Endothelial cell (in vitro differentiated cells): ENCODE results near the gene DEFB132. TPM values are rescaled to one million over a fixed set of nuclear protein-coding genes. Genes with fewer than 3 reads are reported as not detected.

Experiments
- DNase-seq: peaks from one replicate; pipeline ENCODE4 v3.0.0; 2021; ENCODE audit warnings: low spot score
- H3K27ac Mint-ChIP-seq: one replicate; pipeline ENCODE4 v1.8.0; 2021; ENCODE audit warnings: mixed read lengths, inconsistent platforms; ENCODE audit not compliant: unreplicated experiment
- H3K27me3 Mint-ChIP-seq: one replicate; pipeline ENCODE4 v1.8.0; 2021; ENCODE audit warnings: mild to moderate bottlenecking, moderate library complexity, mixed read lengths, inconsistent platforms; ENCODE audit not compliant: unreplicated experiment
- H3K36me3 Mint-ChIP-seq: one replicate; pipeline ENCODE4 v1.8.0; 2021; ENCODE audit warnings: mild to moderate bottlenecking, low read depth, mixed read lengths, inconsistent platforms; ENCODE audit not compliant: unreplicated experiment
- H3K4me1 Mint-ChIP-seq: one replicate; pipeline ENCODE4 v1.8.0; 2021; ENCODE audit warnings: mild to moderate bottlenecking, mixed read lengths, inconsistent platforms; ENCODE audit not compliant: unreplicated experiment
- H3K4me3 Mint-ChIP-seq: one replicate; pipeline ENCODE4 v1.8.0; 2021; ENCODE audit warnings: mild to moderate bottlenecking, mixed read lengths, inconsistent platforms; ENCODE audit not compliant: unreplicated experiment
- H3K9me3 Mint-ChIP-seq: one replicate; pipeline ENCODE4 v1.8.0; 2021; ENCODE audit warnings: mixed read lengths, inconsistent platforms; ENCODE audit not compliant: unreplicated experiment
- CTCF ChIP-seq: fragments of 200-600 bp; sonication (generic); IDR thresholded peaks from one replicate; pipeline ENCODE4 v1.5.0; 2021; ENCODE audit warnings: antibody characterized with exemption; ENCODE audit not compliant: unreplicated experiment
- total RNA-seq: library from RNA; stranded (reverse); fragmentation: NEBNext Ultra II Directional; extraction: Animal tissue kit (Norgen Biotek cat#: 25700); gene quantifications from one replicate; pipeline ENCODE4 v1.2.1, GENCODE V29; 2021; ENCODE audit not compliant: unreplicated experiment

Gene DEFB132
- total RNA-seq, 1 donor from 2014 or later: not detected

GRCh38 chr20:277496-277781 is 19.9 kb downstream of the DEFB132 start:
- DNase-seq: no peak
- peaks cover 3% of the 10 kb centered on the region for H3K27me3 Mint-ChIP-seq
- no peak overlapping the region for H3K27ac Mint-ChIP-seq
- TF ChIP-seq CTCF: no peak
- H3K4me1 Mint-ChIP-seq: no peaks in the 10 kb centered on the region
- no peaks in the 10 kb centered on the region for H3K9me3 Mint-ChIP-seq
- H3K36me3 Mint-ChIP-seq: peaks cover 43% of the 10 kb centered on the region
- peak overlapping the region; percentile 65 for H3K4me3 Mint-ChIP-seq

- peak overlapping the region; percentile 69 for H3K4me3 Mint-ChIP-seq
- no peaks in the 10 kb centered on the region for H3K9me3 Mint-ChIP-seq
- no peaks in the 10 kb centered on the region for H3K4me1 Mint-ChIP-seq
- no peak for TF ChIP-seq CTCF
- H3K27me3 Mint-ChIP-seq: peaks cover 1% of the 10 kb centered on the region
- no peak overlapping the region for H3K27ac Mint-ChIP-seq
- peaks cover 43% of the 10 kb centered on the region for H3K36me3 Mint-ChIP-seq
- no peak for DNase-seq
These were observed 20.7 kb downstream of the DEFB132 start for GRCh38 chr20:278181-278580.

- peaks cover 43% of the 10 kb centered on the region for H3K36me3 Mint-ChIP-seq
- peak; percentile 52 for DNase-seq
- no peak overlapping the region for H3K27ac Mint-ChIP-seq
- H3K4me1 Mint-ChIP-seq: no peaks in the 10 kb centered on the region
- H3K4me3 Mint-ChIP-seq: peak overlapping the region; percentile 71
- peaks cover 2% of the 10 kb centered on the region for H3K27me3 Mint-ChIP-seq
- TF ChIP-seq CTCF: no peak
- H3K9me3 Mint-ChIP-seq: no peaks in the 10 kb centered on the region
These were observed 21.4 kb downstream of the DEFB132 start for GRCh38 chr20:278607-279571.

- DNase-seq: no peak
- H3K4me1 Mint-ChIP-seq: peaks cover 8% of the 10 kb centered on the region
- no peak overlapping the region for H3K4me3 Mint-ChIP-seq
- no peaks in the 10 kb centered on the region for H3K9me3 Mint-ChIP-seq
- no peak overlapping the region for H3K27ac Mint-ChIP-seq
- H3K27me3 Mint-ChIP-seq: peaks cover 1% of the 10 kb centered on the region
- peaks cover 18% of the 10 kb centered on the region for H3K36me3 Mint-ChIP-seq
- TF ChIP-seq CTCF: no peak
These were observed 26.6 kb downstream of the DEFB132 start for GRCh38 chr20:284172-284571.

- TF ChIP-seq CTCF: no peak
- Mint-ChIP-seq H3K27ac (no peak overlapping the region), H3K4me3 (no peak overlapping the region), H3K36me3 (peaks cover 10% of the 10 kb centered on the region), H3K4me1 (peaks cover 18% of the 10 kb centered on the region), H3K9me3 (no peaks in the 10 kb centered on the region), H3K27me3 (peaks cover 1% of the 10 kb centered on the region)
- DNase-seq: no peak
These were observed 29.0 kb downstream of the DEFB132 start for GRCh38 chr20:286508-286907.
